ENCODE measurements around the gene U2AF2.

The U2AF2 gene

GRCh38 chr19:55644191-55644833 lies 10.5 kb upstream of the U2AF2 start:
- DNase-seq = no peak

DNA sequence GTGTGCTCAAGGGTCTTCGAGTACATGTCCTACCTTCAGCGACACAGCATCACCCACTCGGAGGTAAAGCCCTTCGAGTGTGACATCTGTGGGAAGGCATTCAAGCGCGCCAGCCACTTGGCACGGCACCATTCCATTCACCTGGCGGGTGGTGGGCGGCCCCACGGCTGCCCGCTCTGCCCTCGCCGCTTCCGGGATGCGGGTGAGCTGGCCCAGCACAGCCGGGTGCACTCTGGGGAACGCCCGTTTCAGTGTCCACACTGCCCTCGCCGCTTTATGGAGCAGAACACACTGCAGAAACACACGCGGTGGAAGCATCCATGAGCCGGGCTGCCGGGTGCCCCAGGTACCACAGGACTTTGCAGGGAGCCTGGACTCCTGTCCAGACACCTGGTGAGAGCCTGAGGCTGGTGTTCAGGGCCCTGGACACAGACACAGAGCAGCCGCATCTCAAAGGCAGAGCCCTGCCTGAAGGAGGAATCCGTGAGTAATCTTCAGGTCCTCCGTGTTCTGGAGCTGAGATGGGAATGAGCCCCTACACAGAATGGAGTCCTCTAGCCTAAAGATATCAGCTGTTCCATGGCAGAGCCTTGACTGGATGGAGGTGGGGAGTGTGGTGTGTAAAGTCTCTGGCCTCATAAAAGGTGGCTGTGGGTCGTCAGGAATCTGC lies 9.9 kb upstream of the U2AF2 start:
- no peak for DNase-seq

- DNase-seq = no peak
Measured at GRCh38 chr19:55645512-55645881, 9.3 kb upstream of the U2AF2 start.

GRCh38 chr19:55646889-55647731 lies 7.7 kb upstream of the U2AF2 start:
- no peak for DNase-seq

DNA sequence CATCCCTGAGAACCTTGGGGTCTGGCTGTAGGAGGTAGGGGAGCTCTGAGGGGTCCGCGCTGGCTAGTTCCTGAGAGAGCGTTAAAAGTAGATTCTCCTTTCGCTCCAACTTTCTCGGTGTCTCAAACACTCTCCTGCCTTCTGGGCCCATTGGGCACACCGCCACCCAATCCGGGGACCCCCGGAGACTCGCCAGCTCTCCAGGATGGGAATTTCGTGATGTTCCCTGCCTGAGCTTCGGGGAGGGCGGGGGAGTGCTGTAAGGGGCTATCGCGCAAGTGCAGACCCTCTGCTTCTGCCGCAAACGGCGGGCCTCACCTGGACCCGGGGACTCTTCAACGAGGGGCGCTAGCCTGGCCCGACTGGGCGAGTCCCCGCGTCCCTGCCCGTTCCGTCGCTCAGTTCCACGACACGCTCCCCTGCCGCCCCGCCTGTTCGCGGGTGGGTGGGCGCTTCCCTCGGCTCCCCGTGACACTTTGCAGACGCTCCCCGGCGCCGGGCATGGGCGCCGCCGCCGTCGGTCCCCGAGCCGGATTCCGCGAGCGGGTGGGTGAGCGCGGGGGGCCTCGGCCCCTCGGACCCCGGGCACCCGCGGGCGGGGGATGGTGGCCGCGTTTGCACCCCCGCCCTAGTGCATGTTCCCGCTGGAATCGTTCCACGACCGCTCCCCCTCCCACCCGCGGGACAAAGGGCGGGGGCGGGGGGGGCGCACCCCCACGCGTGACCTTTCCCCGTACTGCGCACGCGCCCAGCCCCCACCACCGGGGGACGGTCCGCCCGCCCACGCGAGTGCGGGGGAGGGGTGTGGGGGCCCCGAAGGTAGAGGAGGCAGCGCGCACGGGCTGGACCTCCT lies 6.9 kb upstream of the U2AF2 start, which contains the start of gene CCDC106:
Gene CCDC106 (plus strand): TSS at position 481 of the 853 bp plus-strand sequence. CDS start 835 bp downstream, outside the sequence.
- peak; percentile 87 for DNase-seq

DNA sequence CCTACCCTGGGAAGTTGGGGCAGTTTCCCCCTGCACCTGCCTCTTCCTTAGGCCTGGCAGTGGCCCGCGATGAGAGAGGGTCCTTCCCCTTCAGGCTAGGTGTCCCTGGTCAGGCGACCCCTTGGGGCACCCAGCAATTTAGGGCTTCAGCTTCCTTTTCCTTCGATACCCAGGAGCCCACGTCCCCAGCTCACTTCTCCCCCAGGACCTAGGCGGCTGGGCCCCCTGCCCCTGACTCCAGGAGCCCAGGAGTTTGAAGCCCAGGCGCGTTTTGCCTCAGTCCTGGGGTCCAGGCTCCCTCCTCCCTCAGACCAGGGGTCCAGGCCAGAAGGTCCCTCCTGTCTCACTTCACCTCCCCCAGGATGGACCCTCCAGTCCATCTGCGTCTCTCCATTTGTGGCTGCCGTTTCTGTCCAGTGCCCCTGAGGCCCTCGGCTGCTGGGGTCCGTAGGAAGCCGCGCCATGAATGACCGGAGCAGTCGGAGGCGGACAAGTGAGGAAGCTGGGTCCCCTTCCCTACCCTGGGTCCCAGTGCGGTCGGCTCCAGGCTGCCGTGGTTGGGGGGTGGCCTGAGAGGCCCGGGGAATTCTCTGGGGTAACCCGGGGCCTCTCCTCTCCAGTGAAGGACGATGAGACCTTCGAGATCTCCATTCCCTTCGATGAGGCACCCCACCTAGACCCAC lies 6.1 kb upstream of the U2AF2 start:
- no peak for DNase-seq

GRCh38 chr19:55649268-55650125 lies 5.3 kb upstream of the U2AF2 start:
- DNase-seq = no peak

DNA sequence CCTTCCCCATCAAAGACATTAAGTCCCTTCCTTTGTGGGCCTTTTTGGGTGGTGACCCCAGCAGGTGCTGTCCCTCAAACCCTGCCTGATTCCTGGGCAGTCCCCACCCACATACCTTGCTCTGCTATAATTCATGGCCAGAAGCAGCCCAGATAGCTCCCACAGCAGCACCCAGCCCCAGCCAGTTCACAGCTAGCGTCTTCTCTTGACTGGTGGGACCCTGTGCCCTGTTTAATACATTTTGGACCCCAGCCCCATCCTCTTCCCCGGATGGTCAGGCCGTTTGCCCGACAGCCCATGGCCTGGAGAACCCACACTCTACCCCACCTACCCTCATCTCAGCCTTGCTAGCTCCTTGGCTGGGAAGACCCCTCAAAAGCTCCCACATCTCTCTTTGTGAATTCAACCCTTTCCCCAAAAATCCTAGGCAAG lies 4.7 kb upstream of the U2AF2 start:
- no peak for DNase-seq

DNA sequence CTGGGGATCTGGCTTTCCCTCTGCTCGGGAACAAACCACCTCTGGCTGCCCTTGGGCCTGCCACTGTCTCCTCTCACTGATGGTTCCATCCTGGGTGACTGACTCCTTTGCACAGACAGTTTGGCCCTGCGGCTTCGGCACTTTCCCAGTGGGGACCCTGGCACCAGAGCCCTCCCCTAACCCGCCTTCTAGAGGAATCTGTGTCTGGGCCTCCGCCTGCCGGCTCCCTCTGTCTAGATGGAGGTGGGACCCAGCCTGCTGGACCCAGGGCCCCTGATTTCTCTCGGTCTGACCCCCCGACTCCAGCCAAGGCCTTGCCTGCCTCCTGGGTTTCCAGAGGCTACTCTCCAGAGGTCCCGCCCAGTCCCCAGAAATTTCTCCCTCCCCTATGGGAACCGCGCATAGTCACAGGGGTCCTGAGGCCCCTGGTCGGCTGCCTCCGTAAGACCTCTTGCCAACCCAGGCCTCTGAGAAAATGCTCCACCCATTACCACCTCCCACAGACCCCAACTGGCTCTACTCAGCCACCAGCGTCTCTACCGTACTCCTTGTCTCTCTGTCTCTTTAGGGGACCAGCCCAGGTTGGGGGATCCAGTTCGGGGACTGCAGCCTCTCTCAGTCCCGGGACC lies 4.1 kb upstream of the U2AF2 start:
- DNase-seq = no peak

GRCh38 chr19:55651236-55651635 lies 3.6 kb upstream of the U2AF2 start:
- DNase-seq = no peak

DNA sequence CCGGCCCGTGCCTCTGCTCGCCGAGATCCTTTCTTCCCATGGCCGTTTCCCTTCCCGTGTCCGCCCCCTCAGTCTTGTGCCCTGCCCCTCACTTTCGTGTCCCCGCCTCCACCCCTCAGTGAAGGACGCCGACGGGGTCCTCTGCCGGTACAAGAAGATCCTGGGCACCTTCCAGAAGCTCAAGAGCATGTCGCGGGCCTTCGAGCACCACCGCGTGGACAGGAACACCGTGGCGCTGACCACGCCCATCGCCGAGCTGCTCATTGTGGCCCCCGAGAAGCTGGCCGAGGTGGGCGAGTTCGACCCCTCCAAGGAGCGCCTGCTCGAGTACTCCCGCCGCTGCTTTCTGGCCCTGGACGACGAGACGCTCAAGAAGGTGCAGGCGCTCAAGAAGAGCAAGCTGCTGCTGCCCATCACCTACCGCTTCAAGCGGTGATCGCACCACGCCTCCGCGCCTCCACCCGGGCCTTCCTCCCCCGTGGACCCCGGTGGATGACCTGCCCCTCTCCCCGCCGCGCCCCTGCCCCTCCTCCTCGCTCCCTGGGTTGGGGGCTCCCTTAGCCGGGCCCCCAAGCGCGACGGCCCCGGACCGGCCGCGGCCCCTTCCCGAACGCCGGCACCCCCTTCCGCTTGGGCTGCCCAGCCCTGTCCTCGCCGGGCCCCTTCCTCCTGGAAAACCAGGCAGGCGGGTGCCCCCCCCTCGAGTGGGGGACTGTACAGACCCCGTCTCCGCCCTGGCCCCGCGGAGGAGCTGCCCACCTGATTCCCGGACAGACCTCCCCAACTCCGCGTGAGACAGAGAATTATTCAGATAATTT lies 2.3 kb upstream of the U2AF2 start:
- DNase-seq = no peak

DNA sequence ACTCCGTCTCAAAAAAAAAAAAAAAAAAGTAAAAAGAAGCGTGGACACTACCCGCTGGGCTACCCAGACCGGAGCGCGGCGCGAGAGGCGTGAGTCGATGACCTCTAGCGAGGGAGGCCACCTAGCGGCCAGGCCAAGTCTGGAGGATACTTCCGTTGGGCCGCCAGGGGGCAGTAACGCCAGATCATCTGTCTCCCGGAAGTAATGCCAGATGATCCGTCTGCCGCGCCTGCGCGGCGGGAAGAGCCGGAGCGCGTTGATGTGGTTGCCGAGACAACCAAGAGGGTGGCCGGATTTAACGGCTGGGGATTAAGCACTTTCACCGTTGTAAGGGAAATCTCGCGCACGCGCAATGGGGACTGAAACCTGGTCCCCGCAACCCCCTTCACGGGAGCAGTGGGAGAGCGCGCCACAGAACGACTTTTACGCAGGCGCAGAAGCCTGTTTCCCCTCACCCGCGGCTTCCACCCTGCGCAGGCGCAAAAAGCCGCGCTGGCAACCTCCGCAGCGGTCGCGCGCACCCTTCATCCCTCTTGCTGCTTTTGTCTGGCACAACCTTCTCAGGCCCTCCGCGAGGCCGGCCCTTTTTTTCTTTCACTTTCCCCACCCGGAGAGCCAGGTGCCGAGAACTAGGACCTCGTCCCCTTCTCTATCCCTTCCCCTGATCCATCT lies 1.0 kb upstream of the U2AF2 start:
- peak; percentile 99 for DNase-seq

- peak; percentile 99 for DNase-seq
Measured at GRCh38 chr19:55654323-55654867, 440 bp upstream of the U2AF2 start.

DNA sequence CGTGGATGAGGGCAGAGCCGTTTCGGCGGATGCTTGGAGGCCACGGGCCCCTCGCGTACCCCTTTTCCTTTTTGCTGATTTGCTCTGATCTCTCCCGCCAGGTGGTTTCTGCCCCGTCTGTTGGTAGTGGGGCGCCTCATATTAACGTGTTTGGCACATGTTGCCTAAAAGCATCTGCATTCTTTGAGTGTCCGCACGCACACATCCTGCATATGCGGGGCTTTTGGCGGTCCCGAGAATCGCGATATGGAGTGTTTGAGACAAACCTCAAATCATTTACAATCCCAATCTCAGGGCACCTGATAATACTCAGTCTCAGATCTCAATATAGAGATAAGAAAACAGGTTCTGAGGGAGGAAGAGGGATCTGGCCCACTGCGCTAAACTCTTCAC lies 809 bp downstream of the U2AF2 start:
- no peak for DNase-seq

GRCh38 chr19:55656552-55656951 lies 1.7 kb downstream of the U2AF2 start:
- no peak for DNase-seq

DNA sequence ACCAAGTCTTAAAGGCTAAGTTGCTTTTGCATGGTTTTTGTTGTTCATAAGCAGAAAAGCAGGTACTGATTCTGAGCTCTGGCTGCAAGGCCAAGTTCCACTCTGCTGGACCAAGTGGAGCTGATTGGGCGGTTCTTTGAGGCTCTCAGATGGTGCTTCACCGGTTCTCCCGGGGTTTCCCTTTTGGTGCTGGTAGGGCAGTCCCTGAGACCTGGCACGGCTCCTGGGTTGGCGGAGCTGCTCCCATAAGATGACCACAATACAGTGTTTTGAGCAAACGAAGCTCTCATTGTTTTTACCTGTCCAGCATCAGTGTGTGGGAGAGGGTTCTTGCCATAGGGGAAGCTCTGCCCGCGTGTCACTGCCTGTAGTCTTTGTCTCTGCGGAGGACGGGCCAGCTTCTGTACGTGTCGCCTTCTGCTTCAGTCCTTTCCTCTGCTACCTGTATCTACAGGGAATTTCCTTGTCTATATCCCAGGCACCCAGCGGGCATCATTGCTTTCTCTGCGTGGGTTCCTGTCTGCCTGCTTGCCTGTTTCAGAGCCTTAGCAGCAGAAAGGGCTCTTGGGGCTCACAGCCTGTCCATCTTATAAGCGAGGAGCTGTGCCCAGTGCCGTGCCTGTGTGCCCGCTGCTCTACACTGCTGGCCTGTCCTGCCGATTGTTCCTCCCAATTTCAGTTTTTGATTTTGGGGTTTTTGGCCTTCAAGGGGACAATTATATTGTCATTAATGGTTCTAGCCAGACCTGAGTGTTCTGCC lies 2.3 kb downstream of the U2AF2 start:
- no peak for DNase-seq

DNA sequence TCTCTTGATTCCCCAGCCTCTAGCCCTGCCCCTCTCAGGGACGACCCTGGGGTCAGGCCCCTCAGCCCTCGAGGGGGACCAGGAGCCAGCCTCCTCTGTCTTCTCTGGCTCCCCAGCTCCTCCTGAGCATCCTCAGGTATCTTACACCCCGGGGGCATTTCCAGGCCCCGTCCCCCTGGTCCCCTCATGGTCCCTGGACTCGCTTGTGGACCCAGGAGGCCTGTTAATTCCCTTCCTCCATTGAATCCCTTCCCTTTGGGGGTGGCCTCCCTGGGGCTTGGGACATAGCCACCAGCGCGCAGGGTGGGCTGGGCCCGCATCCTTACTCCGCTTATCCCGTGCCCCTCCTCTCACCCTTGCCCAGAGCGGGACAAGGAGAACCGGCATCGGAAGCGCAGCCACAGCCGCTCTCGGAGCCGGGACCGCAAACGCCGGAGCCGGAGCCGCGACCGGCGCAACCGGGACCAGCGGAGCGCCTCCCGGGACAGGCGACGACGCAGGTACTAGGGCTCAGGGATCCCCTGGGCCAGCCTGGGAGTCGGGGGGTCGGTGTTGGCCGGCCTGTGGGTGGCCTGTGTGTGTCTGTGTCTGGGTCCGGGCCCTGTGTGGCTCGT lies 4.1 kb downstream of the U2AF2 start:
- DNase-seq = no peak

DNA sequence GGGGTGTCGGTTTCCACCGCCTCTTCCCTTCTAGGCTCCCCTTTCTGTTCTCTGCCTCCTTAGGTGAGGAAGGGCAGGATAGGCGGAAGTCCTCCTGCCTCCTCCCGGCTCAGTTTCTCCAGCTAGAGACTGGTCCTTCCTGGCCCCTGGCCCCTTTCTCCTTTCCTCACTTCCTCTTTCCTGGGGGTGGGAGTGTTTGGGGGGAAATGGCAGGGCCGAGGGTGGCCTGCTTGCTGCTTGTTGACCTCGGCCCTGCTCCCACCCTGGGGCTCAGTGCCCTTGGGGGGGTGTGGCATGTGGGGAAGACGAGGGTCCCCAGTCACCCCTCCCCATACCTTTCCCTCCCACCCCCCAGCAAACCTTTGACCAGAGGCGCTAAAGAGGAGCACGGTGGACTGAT lies 5.0 kb downstream of the U2AF2 start:
- no peak for DNase-seq

All from left hindlimb (tissue), 1 donor.